H9 (cell line): ENCODE measurements around the gene ADH1B. TPM values are rescaled to one million over a fixed set of nuclear protein-coding genes. Genes with fewer than 3 reads are reported as not detected.

Experiments
- DNase-seq: peaks from one replicate; pipeline ENCODE4 v3.0.0-alpha.2; 2017
- H2AFZ ChIP-seq: one replicate; pipeline ENCODE4 v1.6.1; 2013; ENCODE audit warnings: mild to moderate bottlenecking, low read length, control low read depth, moderate library complexity
- H2AK5ac ChIP-seq: 2 replicates; pipeline ENCODE4 v1.6.1; 2013; ENCODE audit warnings: low read length, control low read depth, mixed read lengths; ENCODE audit not compliant: insufficient read length
- H2BK120ac ChIP-seq: one replicate; pipeline ENCODE4 v1.6.1; 2013; ENCODE audit warnings: low read depth, mild to moderate bottlenecking, low read length, control low read depth, inconsistent platforms; ENCODE audit not compliant: poor library complexity, severe bottlenecking
- H2BK12ac ChIP-seq: 2 replicates; pipeline ENCODE4 v1.6.1; 2013; ENCODE audit warnings: low read length, control low read depth, mixed read lengths, low read depth; ENCODE audit not compliant: insufficient read length
- H2BK15ac ChIP-seq: 2 replicates; pipeline ENCODE4 v1.6.1; 2013; ENCODE audit warnings: low read depth, low read length, control low read depth
- H2BK20ac ChIP-seq: one replicate; pipeline ENCODE4 v1.6.1; 2013; ENCODE audit warnings: low read depth, mild to moderate bottlenecking, low read length, control low read depth, inconsistent platforms; ENCODE audit not compliant: poor library complexity, severe bottlenecking
- H2BK5ac ChIP-seq: 2 replicates; pipeline ENCODE4 v1.6.1; 2013; ENCODE audit warnings: low read length, control low read depth, mixed read lengths; ENCODE audit not compliant: insufficient read length
- H3K14ac ChIP-seq: 2 replicates; pipeline ENCODE4 v1.6.1; 2013; ENCODE audit warnings: low read length, control low read depth; ENCODE audit not compliant: insufficient read depth
- H3K18ac ChIP-seq: 2 replicates; pipeline ENCODE4 v1.6.1; 2013; ENCODE audit warnings: low read depth, mild to moderate bottlenecking, mixed read lengths, low read length, control low read depth; ENCODE audit not compliant: insufficient read length
- H3K23ac ChIP-seq: 2 replicates; pipeline ENCODE4 v1.6.1; 2013; ENCODE audit warnings: low read length, control low read depth, mixed read lengths, low read depth; ENCODE audit not compliant: insufficient read length
- H3K23me2 ChIP-seq: 2 replicates; pipeline ENCODE4 v1.6.1; 2013; ENCODE audit warnings: low read depth, mild to moderate bottlenecking, mixed read lengths, low read length, control low read depth; ENCODE audit not compliant: insufficient read length, poor library complexity, severe bottlenecking
- H3K27ac ChIP-seq: 2 replicates; pipeline ENCODE4 v1.5.1; 2013; ENCODE audit warnings: low read length, control low read depth, mixed read lengths, low read depth; ENCODE audit not compliant: insufficient read length
- H3K27me3 ChIP-seq: 2 replicates; pipeline ENCODE4 v1.6.1; 2013; ENCODE audit warnings: low read length, control low read depth, inconsistent platforms; ENCODE audit not compliant: insufficient read depth
- H3K4ac ChIP-seq: 2 replicates; pipeline ENCODE4 v1.6.1; 2013; ENCODE audit warnings: low read depth, mild to moderate bottlenecking, control low read depth, inconsistent platforms, low read length, moderate library complexity
- H3K4me1 ChIP-seq: 2 replicates; pipeline ENCODE4 v1.6.1; 2013; ENCODE audit warnings: low read length, control low read depth, inconsistent platforms; ENCODE audit not compliant: insufficient read depth
- H3K4me2 ChIP-seq: 2 replicates; pipeline ENCODE4 v1.6.1; 2013; ENCODE audit warnings: low read length, control low read depth, mixed read lengths; ENCODE audit not compliant: insufficient read length, insufficient read depth
- H3K56ac ChIP-seq: 2 replicates; pipeline ENCODE4 v1.6.1; 2013; ENCODE audit warnings: low read depth, mild to moderate bottlenecking, mixed read lengths, low read length, control low read depth; ENCODE audit not compliant: insufficient read length
- H3K79me1 ChIP-seq: 2 replicates; pipeline ENCODE4 v1.6.1; 2013; ENCODE audit warnings: low read depth, mild to moderate bottlenecking, moderate library complexity, low read length, control low read depth, inconsistent platforms; ENCODE audit not compliant: insufficient read depth, poor library complexity, severe bottlenecking
- H3K79me2 ChIP-seq: 2 replicates; pipeline ENCODE4 v1.6.1; 2013; ENCODE audit warnings: low read length, control low read depth, inconsistent platforms; ENCODE audit not compliant: insufficient read depth
- H3K9ac ChIP-seq: 2 replicates; pipeline ENCODE4 v1.6.1; 2013; ENCODE audit warnings: low read length, control low read depth, mixed read lengths; ENCODE audit not compliant: insufficient read length; ENCODE audit errors: extremely low read depth
- H3K9me3 ChIP-seq: one replicate; pipeline ENCODE4 v1.6.1; 2013; ENCODE audit warnings: low read depth, low read length, inconsistent platforms; ENCODE audit not compliant: control insufficient read depth
- H3T11ph ChIP-seq: one replicate; pipeline ENCODE4 v1.6.1; 2013; ENCODE audit warnings: mild to moderate bottlenecking, low read length, control low read depth, inconsistent platforms
- H4K20me1 ChIP-seq: one replicate; pipeline ENCODE4 v1.6.1; 2013; ENCODE audit not compliant: control insufficient read depth, insufficient read length, insufficient read depth
- H4K5ac ChIP-seq: 2 replicates; pipeline ENCODE4 v1.6.1; 2013; ENCODE audit warnings: low read depth, mild to moderate bottlenecking, mixed read lengths, low read length, control low read depth; ENCODE audit not compliant: insufficient read length
- H4K8ac ChIP-seq: replicated peaks from 2 replicates; pipeline ENCODE4 v1.6.1; 2013; ENCODE audit warnings: low read length, control low read depth, mixed read lengths, low read depth; ENCODE audit not compliant: insufficient read length
- H4K91ac ChIP-seq: 2 replicates; pipeline ENCODE4 v1.6.1; 2013; ENCODE audit warnings: low read depth, mild to moderate bottlenecking, moderate library complexity, mixed read lengths, low read length, control low read depth; ENCODE audit not compliant: insufficient read length
- H3K27ac Mint-ChIP-seq, 3 experiments: 2 replicates in 2 of 3; 3 replicates in 1 of 3; pipeline ENCODE4 v1.8.0; 2020 to 2021; ENCODE audit warnings: mixed read lengths in 3 of 3, mild to moderate bottlenecking in 1 of 3, moderate library complexity in 1 of 3
- H3K27me3 Mint-ChIP-seq: 2 replicates; pipeline ENCODE4 v1.8.0; 2021; ENCODE audit warnings: low read depth, mild to moderate bottlenecking, moderate library complexity, mixed read lengths
- H3K36me3 Mint-ChIP-seq, 3 experiments: 2 replicates in 2 of 3; 3 replicates in 1 of 3; pipeline ENCODE4 v1.8.0; 2020 to 2021; ENCODE audit warnings: low read depth in 3 of 3, mixed read lengths in 3 of 3; ENCODE audit not compliant: insufficient read depth in 1 of 3
- H3K4me1 Mint-ChIP-seq, 2 experiments: 2 replicates each; pipeline ENCODE4 v1.8.0; 2020; ENCODE audit warnings: mixed read lengths in 2 of 2
- H3K4me3 Mint-ChIP-seq, 2 experiments: 2 replicates in 1 of 2; 3 replicates in 1 of 2; pipeline ENCODE4 v1.8.0; 2020 to 2021; ENCODE audit warnings: mild to moderate bottlenecking in 2 of 2, mixed read lengths in 2 of 2, moderate library complexity in 1 of 2
- H3K9me3 Mint-ChIP-seq, 2 experiments: 2 replicates in 1 of 2; 3 replicates in 1 of 2; pipeline ENCODE4 v1.8.0; 2020; ENCODE audit warnings: mild to moderate bottlenecking in 2 of 2, mixed read lengths in 2 of 2, moderate library complexity in 1 of 2
- CTCF ChIP-seq: fragments of 200-600 bp; sonication (generic); conservative IDR thresholded peaks from 3 replicates; pipeline ENCODE4 v1.8.0; 2021; ENCODE audit warnings: antibody characterized with exemption, mild to moderate bottlenecking
- WGBS: extraction: QIAGEN DNeasy Blood & Tissue Kit; methylation state at CpG from one replicate; pipeline ENCODE4 v1.1.7; 2013; ENCODE audit warnings: missing lambda C conversion rate, low lambda C conversion rate, mixed read lengths; ENCODE audit not compliant: insufficient read length; ENCODE audit errors: extremely low coverage; 5-methylcytosine and 5-hydroxymethylcytosine counted together
- total RNA-seq: library from RNA; stranded (reverse); gene quantifications from 2 replicates; pipeline ENCODE4 v1.2.1, GENCODE V29; 2021

Gene ADH1B
- total RNA-seq, 1 experiment from 2014 or later = not detected

GRCh38 chr4:99293357-99293756 is 27.8 kb downstream of the ADH1B start:
- Mint-ChIP-seq H3K9me3 (peaks cover 14 to 21% of the 10 kb centered on the region in 2 experiments), H3K27ac (no peak overlapping the region), H3K36me3 (peaks cover 0 to 16% (median 5%) of the 10 kb centered on the region in 3 experiments; a peak in 6 of 7 replicates), H3K27me3 (no peaks in the 10 kb centered on the region), H3K4me3 (no peak overlapping the region), H3K4me1 (no peaks in the 10 kb centered on the region)
- Histone ChIP-seq H2BK20ac (no peak overlapping the region), H4K5ac (no peak overlapping the region), H3K27ac (no peak overlapping the region), H3K14ac (no peak overlapping the region), H3K23ac (no peak overlapping the region), H3K79me2 (no peaks in the 10 kb centered on the region), H3K4me1 (no peaks in the 10 kb centered on the region), H2BK5ac (no peak overlapping the region), H3K27me3 (no peaks in the 10 kb centered on the region), H3K4ac (no peak overlapping the region), H4K20me1 (no peaks in the 10 kb centered on the region), H2AK5ac (no peak overlapping the region), H3T11ph (no peak overlapping the region), H3K79me1 (no peaks in the 10 kb centered on the region), H2BK15ac (no peak overlapping the region), H2BK120ac (no peak overlapping the region), H3K4me2 (no peak overlapping the region), H3K23me2 (no peaks in the 10 kb centered on the region), H3K56ac (no peak overlapping the region), H3K9me3 (no peaks in the 10 kb centered on the region), H4K8ac (no peak overlapping the region), H2BK12ac (no peak overlapping the region), H3K9ac (no peak overlapping the region), H3K18ac (no peak overlapping the region), H2AFZ (no peak overlapping the region), H4K91ac (no peak overlapping the region)
- no CpG with 5 or more reads among the region's 5 CpGs for WGBS
- no peak for TF ChIP-seq CTCF
- no peak for DNase-seq
